OCI-LY7 (cell line): Measurements from ENCODE around the gene CASZ1.

Experiments
- CTCF ChIP-seq: fragments of 200-600 bp; sonication (generic); conservative IDR thresholded peaks from 2 replicates; pipeline ENCODE4 v1.5.1; 2014; ENCODE audit warnings: mild to moderate bottlenecking, antibody characterized with exemption, low read length, moderate library complexity, mixed read lengths
- EZH2phosphoT487 ChIP-seq: fragments of 200-600 bp; sonication (generic); IDR thresholded peaks from 2 replicates; pipeline ENCODE4 v1.6.1; 2018; ENCODE audit warnings: low read depth, borderline replicate concordance, mild to moderate bottlenecking, mixed run types, antibody characterized with exemption, low read length, moderate library complexity, mixed read lengths

- TF ChIP-seq EZH2phosphoT487 (no peak), CTCF (no peak)
Observed at GRCh38 chr1:10643607-10644306, 152.7 kb downstream of the CASZ1 start.
